Neuronal stem cell (in vitro differentiated cells): ENCODE measurements around the gene MITD1.
A peak's percentile ranks its signal among the peaks of the same experiment; 100 is the strongest.

Experiments
- DNase-seq: peaks from one replicate; pipeline ENCODE4 v3.0.0-alpha.2; 2013; ENCODE audit warnings: low spot score
- H2AFZ ChIP-seq: one replicate; pipeline ENCODE4 v1.6.1; 2013; ENCODE audit warnings: mild to moderate bottlenecking, low read length, inconsistent platforms
- H2AK5ac ChIP-seq: 2 replicates; pipeline ENCODE4 v1.6.1; 2013; ENCODE audit warnings: low read depth, mild to moderate bottlenecking, inconsistent platforms, low read length, moderate library complexity, mixed read lengths
- H2BK120ac ChIP-seq: 2 replicates; pipeline ENCODE4 v1.6.1; 2013; ENCODE audit warnings: low read depth, mild to moderate bottlenecking, inconsistent platforms, low read length, moderate library complexity, mixed read lengths
- H2BK12ac ChIP-seq: one replicate; pipeline ENCODE4 v1.6.1; 2013; ENCODE audit warnings: low read length, inconsistent platforms
- H2BK15ac ChIP-seq: 2 replicates; pipeline ENCODE4 v1.6.1; 2013; ENCODE audit warnings: mild to moderate bottlenecking, low read length, inconsistent platforms, mixed read lengths
- H2BK5ac ChIP-seq: one replicate; pipeline ENCODE4 v1.6.1; 2013; ENCODE audit warnings: inconsistent platforms, mild to moderate bottlenecking, low read length, moderate library complexity
- H3K14ac ChIP-seq: one replicate; pipeline ENCODE4 v1.6.1; 2013; ENCODE audit warnings: low read length, inconsistent platforms
- H3K18ac ChIP-seq: 2 replicates; pipeline ENCODE4 v1.6.1; 2013; ENCODE audit warnings: low read length, inconsistent platforms
- H3K23ac ChIP-seq: 2 replicates; pipeline ENCODE4 v1.6.1; 2013; ENCODE audit warnings: low read depth, mild to moderate bottlenecking, mixed read lengths, low read length, inconsistent platforms; ENCODE audit not compliant: poor library complexity
- H3K27ac ChIP-seq: replicated peaks from 3 replicates; pipeline ENCODE4 v1.5.1; 2013; ENCODE audit warnings: low read length, inconsistent platforms
- H3K27me3 ChIP-seq, 3 experiments: 2 replicates each; pipeline ENCODE4 v1.6.1; 2013; ENCODE audit warnings: low read length in 3 of 3, mild to moderate bottlenecking in 2 of 3, inconsistent platforms in 1 of 3, low read depth in 1 of 3, mixed read lengths in 1 of 3, moderate library complexity in 1 of 3; ENCODE audit not compliant: control insufficient read depth in 3 of 3, insufficient read depth in 3 of 3
- H3K36me3 ChIP-seq, 2 donors: replicated peaks in 1 of 2; 2 replicates each; pipeline ENCODE4 v1.6.1; 2013; ENCODE audit warnings: low read length in 2 of 2; ENCODE audit not compliant: control insufficient read depth in 2 of 2, insufficient read depth in 2 of 2
- H3K4ac ChIP-seq: 2 replicates; pipeline ENCODE4 v1.6.1; 2013; ENCODE audit warnings: inconsistent platforms, mild to moderate bottlenecking, low read length, moderate library complexity
- H3K4me1 ChIP-seq, 2 donors: 1 replicate in 1 of 2; 2 replicates in 1 of 2; pipeline ENCODE4 v1.6.1; 2013; ENCODE audit warnings: low read length in 2 of 2, low read depth in 1 of 2; ENCODE audit not compliant: control insufficient read depth in 2 of 2, insufficient read depth in 1 of 2
- H3K4me2 ChIP-seq: one replicate; pipeline ENCODE4 v1.6.1; 2013; ENCODE audit warnings: mild to moderate bottlenecking, low read length, inconsistent platforms; ENCODE audit not compliant: insufficient read depth, poor library complexity, severe bottlenecking
- H3K4me3 ChIP-seq, 2 donors: 2 replicates each; pipeline ENCODE4 v1.5.1; 2013; ENCODE audit warnings: low read length in 2 of 2, mild to moderate bottlenecking in 2 of 2, inconsistent platforms in 1 of 2, moderate library complexity in 1 of 2
- H3K79me1 ChIP-seq: one replicate; pipeline ENCODE4 v1.6.1; 2013; ENCODE audit warnings: low read depth, mild to moderate bottlenecking, inconsistent platforms, low read length, moderate library complexity
- H3K9ac ChIP-seq: one replicate; pipeline ENCODE4 v1.6.1; 2013; ENCODE audit warnings: mild to moderate bottlenecking, low read depth, low read length, inconsistent platforms; ENCODE audit not compliant: poor library complexity
- H3K9me3 ChIP-seq, 2 donors: replicated peaks in 1 of 2; 2 replicates each; pipeline versions ENCODE3 to v1.6.1; 2013; ENCODE audit warnings: low read length in 2 of 2, mild to moderate bottlenecking in 2 of 2, inconsistent platforms in 1 of 2, low read depth in 1 of 2, mixed read lengths in 1 of 2, moderate library complexity in 1 of 2; ENCODE audit not compliant: control insufficient read depth in 2 of 2, insufficient read depth in 1 of 2
- H4K8ac ChIP-seq: one replicate; pipeline ENCODE4 v1.6.1; 2013; ENCODE audit warnings: low read depth, mild to moderate bottlenecking, inconsistent platforms, low read length, moderate library complexity
- H4K91ac ChIP-seq: one replicate; pipeline ENCODE4 v1.6.1; 2013; ENCODE audit warnings: low read length, low read depth, mild to moderate bottlenecking, inconsistent platforms; ENCODE audit not compliant: poor library complexity
- WGBS, 2 donors: extraction: QIAGEN DNeasy Blood & Tissue Kit; methylation state at CpG; one replicate each; pipeline ENCODE4 v1.1.7; 2013; ENCODE audit warnings: missing lambda C conversion rate in 2 of 2, mixed read lengths in 1 of 2; ENCODE audit not compliant: insufficient read length in 2 of 2, insufficient replicate concordance in 1 of 2; ENCODE audit errors: extremely low coverage in 2 of 2; 5-methylcytosine and 5-hydroxymethylcytosine counted together

The MITD1 gene

GRCh38 chr2:99150706-99151105, 30.2 kb downstream of the MITD1 start:
- no peaks in the 10 kb centered on the region for H3K79me1 ChIP-seq
- H4K8ac ChIP-seq: no peak overlapping the region
- no peak overlapping the region for H3K23ac ChIP-seq
- DNase-seq: no peak
- no peak overlapping the region for H2BK12ac ChIP-seq
- H2AFZ ChIP-seq: no peak overlapping the region
- H3K9ac ChIP-seq: no peak overlapping the region
- no peak overlapping the region for H3K18ac ChIP-seq
- H3K9me3 ChIP-seq: peaks cover 0 to 1% of the 10 kb centered on the region in 2 donors
- no peak overlapping the region for H3K4ac ChIP-seq
- no peak overlapping the region for H4K91ac ChIP-seq
- H2BK5ac ChIP-seq: no peak overlapping the region
- no peak overlapping the region for H2AK5ac ChIP-seq
- no peak overlapping the region for H2BK15ac ChIP-seq
- H3K4me2 ChIP-seq: no peak overlapping the region
- no peak overlapping the region for H3K4me3 ChIP-seq
- H3K14ac ChIP-seq: no peak overlapping the region
- no CpG with 5 or more reads among the region's 1 CpG for WGBS, 2 donors
- H3K36me3 ChIP-seq: no peaks in the 10 kb centered on the region
- H3K4me1 ChIP-seq: peaks cover 2 to 7% of the 10 kb centered on the region in 2 donors
- H3K27me3 ChIP-seq: no peaks in the 10 kb centered on the region
- no peak overlapping the region for H3K27ac ChIP-seq
- H2BK120ac ChIP-seq: no peak overlapping the region

- peak within 1 kb of the TSS; percentile 88 for H3K27ac ChIP-seq
- H2AK5ac ChIP-seq: no peak within 1 kb of the TSS
- peak within 1 kb of the TSS; percentile 91 for H3K9ac ChIP-seq
- no peak within 1 kb of the TSS for H3K14ac ChIP-seq
- H4K8ac ChIP-seq: peak within 1 kb of the TSS; percentile 68
- H3K4me2 ChIP-seq: peak within 1 kb of the TSS; percentile 97
- no peak within 1 kb of the TSS for H3K4ac ChIP-seq
- peak within 1 kb of the TSS; percentile 95 for H3K18ac ChIP-seq
- peak within 1 kb of the TSS; percentile 100 for H2AFZ ChIP-seq
- no peaks in the 10 kb centered on the region for H3K79me1 ChIP-seq
- DNase-seq: peak; percentile 95
- H3K4me3 ChIP-seq: peak within 1 kb of the TSS; percentile 96
- no CpG with 5 or more reads among the region's 84 CpGs for WGBS, 2 donors
- no peak within 1 kb of the TSS for H4K91ac ChIP-seq
- no peaks in the 10 kb centered on the region for H3K36me3 ChIP-seq
- peak within 1 kb of the TSS; percentile 10 for H2BK12ac ChIP-seq
- H3K4me1 ChIP-seq: peaks cover 0 to 2% of the 10 kb centered on the region in 2 donors
- H3K27me3 ChIP-seq: no peaks in the 10 kb centered on the region
- peak within 1 kb of the TSS; percentile 83 for H3K23ac ChIP-seq
- H2BK120ac ChIP-seq: peak within 1 kb of the TSS; percentile 74
- peak within 1 kb of the TSS; percentile 66 for H2BK5ac ChIP-seq
- H3K9me3 ChIP-seq: no peaks in the 10 kb centered on the region
- no peak within 1 kb of the TSS for H2BK15ac ChIP-seq
Observed at GRCh38 chr2:99141110-99142108, 39.4 kb downstream of the MITD1 start, which contains the start of gene C2orf15. C2orf15 (plus strand) TSS chr2:99141707; CDS start chr2:99150559, 8,852 bp downstream.

- H3K4me2 ChIP-seq: peak overlapping the region; percentile 83
- no peak overlapping the region for H4K91ac ChIP-seq
- H3K36me3 ChIP-seq: no peaks in the 10 kb centered on the region
- H3K4ac ChIP-seq: no peak overlapping the region
- H3K79me1 ChIP-seq: no peaks in the 10 kb centered on the region
- H2BK12ac ChIP-seq: peak overlapping the region; percentile 10
- peak overlapping the region; percentile 83 for H3K23ac ChIP-seq
- H2BK15ac ChIP-seq: no peak overlapping the region
- peak overlapping the region; percentile 100 for H2AFZ ChIP-seq
- H3K27me3 ChIP-seq: no peaks in the 10 kb centered on the region
- H3K14ac ChIP-seq: no peak overlapping the region
- H2AK5ac ChIP-seq: no peak overlapping the region
- no peaks in the 10 kb centered on the region for H3K9me3 ChIP-seq
- H3K4me1 ChIP-seq: peaks cover 0 to 2% of the 10 kb centered on the region in 2 donors
- peak overlapping the region; percentile 86 for H3K9ac ChIP-seq
- no peak overlapping the region for H4K8ac ChIP-seq
- peak overlapping the region; percentile 96 for H3K4me3 ChIP-seq
- H3K18ac ChIP-seq: peak overlapping the region; percentile 90
- no peak for DNase-seq
- H3K27ac ChIP-seq: peak overlapping the region; percentile 53
- WGBS, 2 donors: no CpG with 5 or more reads among the region's 21 CpGs
- peak overlapping the region; percentile 61 for H2BK120ac ChIP-seq
- H2BK5ac ChIP-seq: peak overlapping the region; percentile 66
Observed at GRCh38 chr2:99140860-99141109, 40.1 kb downstream of the MITD1 start.

- WGBS, 2 donors: no CpG with 5 or more reads among the region's 17 CpGs
- Histone ChIP-seq H3K14ac (no peak overlapping the region), H2AK5ac (no peak overlapping the region), H2BK15ac (no peak overlapping the region), H2BK120ac (no peak overlapping the region), H4K8ac (no peak overlapping the region), H3K4me2 (peak overlapping the region; percentile 83), H2AFZ (peak overlapping the region; percentile 100), H3K4me3 (peak overlapping the region; percentile 96), H3K79me1 (no peaks in the 10 kb centered on the region), H3K36me3 (no peaks in the 10 kb centered on the region), H3K27ac (peak overlapping the region; percentile 53), H4K91ac (no peak overlapping the region), H3K4me1 (peaks cover 0 to 2% of the 10 kb centered on the region in 2 donors), H3K9me3 (no peaks in the 10 kb centered on the region), H2BK12ac (no peak overlapping the region), H3K4ac (no peak overlapping the region), H3K23ac (no peak overlapping the region), H3K18ac (peak overlapping the region; percentile 90), H2BK5ac (peak overlapping the region; percentile 66), H3K9ac (peak overlapping the region; percentile 86), H3K27me3 (no peaks in the 10 kb centered on the region)
- DNase-seq: no peak
Observed at GRCh38 chr2:99140056-99140859, 40.6 kb downstream of the MITD1 start.
